Measurements from ENCODE around the gene ABT1. TPM values are rescaled to one million over a fixed set of nuclear protein-coding genes. Genes with fewer than 3 reads are reported as not detected.

ABT1 gene
- total RNA-seq, 1 experiment from 2014 or later, result 21.8 TPM

DNA sequence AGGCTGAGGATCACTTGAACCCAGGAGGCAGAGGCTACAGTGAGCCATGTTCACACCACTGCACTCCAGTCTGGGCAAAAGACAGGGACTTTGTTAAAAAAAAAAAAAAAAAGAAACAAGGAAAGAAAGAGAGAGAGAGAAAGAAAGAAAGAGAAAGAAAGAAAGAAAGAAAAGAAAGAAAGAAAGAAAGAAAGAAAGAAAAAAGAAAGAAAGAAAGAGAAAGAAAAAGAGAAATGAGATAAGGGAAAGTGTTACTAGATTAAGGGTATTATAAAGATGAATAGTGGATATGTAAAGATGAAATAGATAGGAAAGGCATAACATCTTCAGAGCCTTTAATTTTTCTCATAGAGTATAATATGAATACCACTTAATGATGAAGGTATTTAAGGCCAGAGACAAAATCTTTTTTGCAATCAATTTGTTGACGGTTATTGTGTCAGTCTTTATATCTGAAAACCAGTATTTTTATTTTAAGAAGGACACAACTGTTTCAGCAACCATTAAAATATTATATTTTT is 26.6 kb downstream of the ABT1 start:
- DNase-seq, result no peak
- Histone ChIP-seq H3K36me3 (no peaks in the 10 kb centered on the region), H3K27me3 (no peaks in the 10 kb centered on the region), H3K9me3 (no peaks in the 10 kb centered on the region), H3K4me3 (no peak overlapping the region)

DNA sequence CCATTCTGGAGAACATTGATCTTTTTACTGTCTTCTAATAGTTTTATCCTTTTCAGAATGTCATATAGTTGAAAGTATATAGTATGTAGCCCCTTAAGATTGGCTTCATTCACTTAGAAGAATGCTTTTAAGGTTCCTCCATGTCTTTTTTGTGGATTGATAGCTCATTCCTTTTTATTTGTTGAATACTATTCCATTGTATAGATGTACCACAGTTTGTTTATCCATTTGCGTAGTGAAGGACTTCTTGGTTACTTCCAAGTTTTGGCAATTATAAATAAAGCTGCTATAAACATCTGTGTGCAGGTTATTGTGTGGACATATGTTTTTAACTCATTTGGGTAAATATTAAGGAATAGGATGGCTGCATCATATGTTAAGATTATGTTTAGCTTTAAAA is 27.8 kb downstream of the ABT1 start:
- H3K9me3 ChIP-seq, result no peaks in the 10 kb centered on the region
- no peaks in the 10 kb centered on the region for H3K27me3 ChIP-seq
- no peak overlapping the region for H3K4me3 ChIP-seq
- no peak for DNase-seq
- no peaks in the 10 kb centered on the region for H3K36me3 ChIP-seq

DNA sequence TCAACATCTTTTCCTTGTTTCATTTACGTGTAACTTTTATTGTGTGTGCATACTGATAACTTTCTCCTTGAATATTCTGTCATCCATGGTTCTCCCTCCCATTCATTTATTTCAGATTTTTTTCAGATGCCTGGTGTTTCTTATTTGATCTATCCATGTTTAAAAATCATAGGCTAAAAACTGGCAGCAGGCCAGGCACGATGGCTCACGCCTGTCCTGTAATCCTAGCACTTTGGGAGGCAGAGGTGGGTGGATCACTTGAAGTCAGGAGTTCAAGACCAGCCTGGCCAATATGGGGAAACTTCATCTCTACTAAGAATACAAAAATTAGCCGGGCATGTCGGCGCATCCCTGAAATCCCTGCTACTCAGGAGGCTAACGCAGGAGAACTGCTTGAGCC is 31.1 kb downstream of the ABT1 start:
- Histone ChIP-seq H3K9me3 (no peaks in the 10 kb centered on the region), H3K4me3 (no peak overlapping the region), H3K27me3 (no peaks in the 10 kb centered on the region), H3K36me3 (no peaks in the 10 kb centered on the region)
- no peak for DNase-seq

DNA sequence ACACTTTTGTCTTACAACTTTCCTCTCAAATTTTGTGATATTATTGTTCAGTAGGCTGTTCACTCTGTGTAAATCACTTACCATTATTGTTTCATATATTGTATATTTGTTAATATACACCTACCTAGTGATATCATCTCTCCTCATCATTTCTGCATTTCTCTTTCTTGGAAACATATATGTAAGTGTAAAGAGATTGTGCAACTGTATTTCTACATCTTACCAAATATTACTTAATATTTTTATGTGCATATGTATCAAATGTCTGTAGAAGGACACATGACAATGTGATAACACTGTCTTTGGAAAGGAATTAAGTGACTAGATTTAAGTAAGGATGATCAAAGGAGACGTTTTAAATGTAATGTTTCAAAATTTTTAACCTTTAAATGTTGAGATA is 32.6 kb downstream of the ABT1 start:
- no peak for DNase-seq
- H3K4me3 ChIP-seq, result no peak overlapping the region
- H3K27me3 ChIP-seq, result no peaks in the 10 kb centered on the region
- H3K36me3 ChIP-seq, result peaks cover 2% of the 10 kb centered on the region; the same call in 1 of the 2 replicates
- H3K9me3 ChIP-seq, result no peaks in the 10 kb centered on the region

DNA sequence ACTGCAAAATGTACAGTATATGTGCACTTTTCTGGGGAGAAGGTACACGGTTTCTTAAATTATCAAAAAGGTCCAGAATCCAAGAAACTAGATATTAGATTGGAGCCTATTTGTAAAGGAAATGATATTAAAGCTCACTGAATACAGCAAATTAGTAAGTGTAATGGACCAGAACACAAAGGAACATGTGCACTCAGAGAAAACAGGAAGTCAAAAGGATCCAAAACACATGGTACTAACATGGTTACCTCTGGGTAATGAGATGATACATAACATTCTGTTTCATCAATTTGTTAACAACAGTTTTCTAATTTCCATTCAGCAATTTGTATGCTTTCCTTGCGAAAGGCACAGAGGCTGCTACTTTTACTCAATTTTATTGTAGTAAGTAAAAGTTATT is 44.1 kb downstream of the ABT1 start:
- Histone ChIP-seq H3K36me3 (peaks cover 55% of the 10 kb centered on the region), H3K4me3 (no peak overlapping the region), H3K9me3 (peaks cover 11% of the 10 kb centered on the region; the same call in 1 of the 2 replicates), H3K27me3 (no peaks in the 10 kb centered on the region)
- no peak for DNase-seq

DNA sequence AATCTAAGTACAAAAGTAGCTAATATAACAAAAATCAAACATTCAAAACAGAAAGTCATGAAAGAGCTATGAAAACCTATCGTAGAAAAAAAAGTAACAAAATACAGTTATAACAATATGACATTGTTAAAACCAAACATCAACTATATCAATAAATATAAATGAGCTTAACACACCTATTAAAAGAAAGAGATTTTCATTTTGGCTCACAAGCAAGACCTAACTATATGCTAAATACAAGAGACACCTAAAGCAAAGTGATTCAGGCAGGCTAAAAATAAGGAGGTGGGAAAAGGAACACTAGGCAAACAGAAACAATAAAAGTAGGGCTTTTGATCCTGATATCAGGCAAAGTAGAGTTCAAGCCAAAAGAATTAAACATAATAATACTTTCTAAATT is 49.3 kb downstream of the ABT1 start:
- peaks cover 40% of the 10 kb centered on the region for H3K36me3 ChIP-seq
- H3K27me3 ChIP-seq, result no peaks in the 10 kb centered on the region
- H3K9me3 ChIP-seq, result peaks cover 11% of the 10 kb centered on the region; the same call in 1 of the 2 replicates
- DNase-seq, result no peak
- H3K4me3 ChIP-seq, result no peak overlapping the region

Other genes with a start within 250 kb of the ABT1 start
- gene BTN3A2, start 231.8 kb upstream of the ABT1 start, total RNA-seq (2014; rRNA removed; shearing (Covaris generic); ENCODE audit: low replicate concordance), result 0.99 and 2.1 TPM in 2 replicates
- 3.2 and 3.8 TPM in 2 replicates for gene BTN2A2, start 213.8 kb upstream of the ABT1 start, total RNA-seq (2014; rRNA removed; shearing (Covaris generic); ENCODE audit: low replicate concordance)
- 11.2 and 11.3 TPM in 2 replicates for gene BTN3A1, start 194.7 kb upstream of the ABT1 start, total RNA-seq (2014; rRNA removed; shearing (Covaris generic); ENCODE audit: low replicate concordance)
- gene BTN3A3, start 156.4 kb upstream of the ABT1 start, total RNA-seq (2014; rRNA removed; shearing (Covaris generic); ENCODE audit: low replicate concordance), result 7.5 and 16.1 TPM in 2 replicates
- gene BTN2A1, start 139.0 kb upstream of the ABT1 start, total RNA-seq (2014; rRNA removed; shearing (Covaris generic); ENCODE audit: low replicate concordance), result 2.9 and 6.6 TPM in 2 replicates
- gene BTN1A1, start 96.7 kb upstream of the ABT1 start, total RNA-seq (2014; rRNA removed; shearing (Covaris generic); ENCODE audit: low replicate concordance), result not detected in 2 replicates
- gene HMGN4, start 58.6 kb upstream of the ABT1 start, total RNA-seq (2014; rRNA removed; shearing (Covaris generic); ENCODE audit: low replicate concordance), result 70.7 and 71.8 TPM in 2 replicates
- gene ZNF322, start 62.8 kb downstream of the ABT1 start, total RNA-seq (2014; rRNA removed; shearing (Covaris generic); ENCODE audit: low replicate concordance), result 9.1 and 11.8 TPM in 2 replicates

Data from MG63 (cell line).